Nephron progenitor cell (in vitro differentiated cells): ENCODE data around the gene CADM1.

Source experiments
- DNase-seq: peaks from one replicate; pipeline ENCODE4 v3.0.0; 2021
- H3K27ac Mint-ChIP-seq: 2 replicates; pipeline ENCODE4 v1.8.0; 2021; ENCODE audit warnings: mild to moderate bottlenecking, moderate library complexity, mixed read lengths
- H3K27me3 Mint-ChIP-seq: 2 replicates; pipeline ENCODE4 v1.8.0; 2021; ENCODE audit warnings: mild to moderate bottlenecking, low read depth, mixed read lengths; ENCODE audit not compliant: poor library complexity
- H3K36me3 Mint-ChIP-seq: 2 replicates; pipeline ENCODE4 v1.8.0; 2021; ENCODE audit warnings: low read depth, mixed read lengths
- H3K4me1 Mint-ChIP-seq: 2 replicates; pipeline ENCODE4 v1.8.0; 2021; ENCODE audit warnings: mixed read lengths
- H3K4me3 Mint-ChIP-seq: 2 replicates; pipeline ENCODE4 v1.8.0; 2021; ENCODE audit warnings: mild to moderate bottlenecking, moderate library complexity, mixed read lengths
- H3K9me3 Mint-ChIP-seq: 2 replicates; pipeline ENCODE4 v1.8.0; 2021; ENCODE audit warnings: mild to moderate bottlenecking, moderate library complexity, mixed read lengths
- CTCF ChIP-seq: fragments of 200-600 bp; sonication (generic); IDR thresholded peaks from 2 replicates; pipeline ENCODE4 v1.5.0; 2021; ENCODE audit warnings: antibody characterized with exemption

CADM1 gene

GRCh38 chr11:115407496-115407895 is 96.7 kb downstream of the CADM1 start:
- Mint-ChIP-seq H3K27ac (no peak overlapping the region), H3K9me3 (no peaks in the 10 kb centered on the region), H3K4me3 (no peak overlapping the region), H3K27me3 (no peaks in the 10 kb centered on the region), H3K36me3 (peaks cover 8% of the 10 kb centered on the region), H3K4me1 (peaks cover 49% of the 10 kb centered on the region)
- no peak for TF ChIP-seq CTCF
- no peak for DNase-seq

- Mint-ChIP-seq H3K27me3 (no peaks in the 10 kb centered on the region), H3K4me1 (peaks cover 47% of the 10 kb centered on the region), H3K4me3 (no peak overlapping the region), H3K9me3 (no peaks in the 10 kb centered on the region), H3K36me3 (peaks cover 16% of the 10 kb centered on the region), H3K27ac (no peak overlapping the region)
- DNase-seq: no peak
- TF ChIP-seq CTCF: no peak
Measured at GRCh38 chr11:115406404-115406803, 97.8 kb downstream of the CADM1 start.

GRCh38 chr11:115398333-115399080 is 105.7 kb downstream of the CADM1 start:
- TF ChIP-seq CTCF: no peak
- DNase-seq: no peak
- H3K27me3 Mint-ChIP-seq: no peaks in the 10 kb centered on the region
- H3K4me3 Mint-ChIP-seq: no peak overlapping the region
- peaks cover 10% of the 10 kb centered on the region for H3K4me1 Mint-ChIP-seq
- peaks cover 73% of the 10 kb centered on the region for H3K36me3 Mint-ChIP-seq
- no peaks in the 10 kb centered on the region for H3K9me3 Mint-ChIP-seq
- H3K27ac Mint-ChIP-seq: no peak overlapping the region

- Mint-ChIP-seq H3K9me3 (no peaks in the 10 kb centered on the region), H3K36me3 (peaks cover 58% of the 10 kb centered on the region), H3K4me1 (peaks cover 17% of the 10 kb centered on the region), H3K4me3 (no peak overlapping the region), H3K27ac (no peak overlapping the region), H3K27me3 (no peaks in the 10 kb centered on the region)
- no peak for TF ChIP-seq CTCF
- no peak for DNase-seq
Measured at GRCh38 chr11:115396533-115396932, 107.7 kb downstream of the CADM1 start.

- Mint-ChIP-seq H3K4me3 (no peak overlapping the region), H3K36me3 (peaks cover 37% of the 10 kb centered on the region), H3K27ac (no peak overlapping the region), H3K4me1 (peaks cover 36% of the 10 kb centered on the region), H3K27me3 (no peaks in the 10 kb centered on the region), H3K9me3 (no peaks in the 10 kb centered on the region)
- DNase-seq: no peak
- TF ChIP-seq CTCF: no peak
Measured at GRCh38 chr11:115393950-115394349, 110.3 kb downstream of the CADM1 start.

- Mint-ChIP-seq H3K27me3 (no peaks in the 10 kb centered on the region), H3K4me1 (peaks cover 38% of the 10 kb centered on the region), H3K9me3 (no peaks in the 10 kb centered on the region), H3K36me3 (peaks cover 29% of the 10 kb centered on the region), H3K27ac (peak overlapping the region; percentile 65), H3K4me3 (peak overlapping the region; percentile 41)
- TF ChIP-seq CTCF: no peak
- DNase-seq: peak; percentile 45
Measured at GRCh38 chr11:115391598-115391997, 112.6 kb downstream of the CADM1 start.
